Stimulated activated CD4-positive, alpha-beta T cell treated with anti-CD3 and anti-CD28 coated beads, Interleukin-15, amount 100 ng/mL, for 48 hours (primary cell): ENCODE results near the gene PTPN7.
A peak's percentile ranks its signal among the peaks of the same experiment; 100 is the strongest.
"Not testable (repeated sequence)": the region's sequence is repeated elsewhere in the genome, so short reads cannot be mapped to it uniquely, and the experiment has no call there.

ENCODE experiments used
- DNase-seq, 2 donors: peaks; one replicate each; pipeline ENCODE4 v3.0.0-alpha.2; 2020; ENCODE audit warnings: low read depth in 2 of 2

PTPN7 gene

DNA sequence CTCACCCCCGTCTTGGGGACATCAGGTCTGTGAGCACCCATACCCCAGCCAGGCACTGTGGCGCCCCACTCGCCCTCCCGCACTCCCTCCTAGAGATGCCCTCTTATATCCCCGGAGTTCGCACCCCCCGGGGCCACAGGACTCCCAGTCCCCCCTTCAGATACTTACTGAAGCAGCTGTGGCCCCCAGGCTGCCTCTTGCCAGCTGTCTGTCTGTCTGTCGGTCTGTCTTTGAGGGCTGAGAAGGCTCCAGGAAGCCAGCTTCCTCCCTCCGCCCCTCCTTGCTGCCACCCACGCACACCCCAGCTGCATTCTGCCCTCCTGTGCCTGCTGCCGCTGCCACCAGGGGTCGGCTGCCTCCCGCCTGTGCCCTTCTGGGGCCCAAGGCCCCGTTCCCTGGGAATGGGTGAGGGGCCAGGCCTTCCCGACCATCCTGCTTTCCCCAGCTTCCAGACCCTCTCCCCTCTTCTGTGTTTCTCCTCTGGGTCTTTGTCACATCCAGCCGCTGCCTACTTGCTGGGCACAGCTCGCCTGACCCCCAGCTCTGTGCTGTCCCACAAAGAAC is at the start of gene PTPN7:
TSS of gene PTPN7 (minus strand) at position 226 of the 564 bp plus-strand sequence. CDS start 1,200 bp downstream, outside the sequence.
- DNase-seq = peak; percentile 83 to 88

DNA sequence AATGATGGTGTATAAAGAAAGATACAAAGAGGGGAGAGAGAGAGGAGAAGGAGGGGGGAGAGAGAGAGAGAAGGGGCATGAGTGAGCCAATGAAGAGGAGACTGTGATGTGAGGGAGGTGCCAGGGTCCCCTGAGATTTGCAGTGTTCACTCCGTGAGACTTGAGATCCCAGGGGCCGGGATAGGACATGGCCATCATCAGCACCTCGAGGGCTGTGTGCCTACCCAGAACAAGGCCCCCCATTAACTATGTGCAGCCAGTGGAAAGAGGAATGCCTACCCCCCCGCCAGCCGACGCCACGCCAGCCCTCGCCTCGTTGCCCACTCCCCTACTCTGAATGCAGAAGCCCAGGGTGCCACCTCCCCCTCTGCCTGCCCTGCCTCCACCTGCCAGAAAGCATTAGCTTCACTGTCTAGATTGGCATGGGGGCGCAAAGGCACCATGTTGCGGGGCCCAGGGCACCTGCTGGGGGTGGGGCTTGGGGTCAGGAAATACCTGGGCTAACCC is 48.0 kb upstream of the PTPN7 start:
- DNase-seq = no peak

- no peak for DNase-seq
Measured at GRCh38 chr1:202207292-202207691, 46.9 kb upstream of the PTPN7 start.

DNA sequence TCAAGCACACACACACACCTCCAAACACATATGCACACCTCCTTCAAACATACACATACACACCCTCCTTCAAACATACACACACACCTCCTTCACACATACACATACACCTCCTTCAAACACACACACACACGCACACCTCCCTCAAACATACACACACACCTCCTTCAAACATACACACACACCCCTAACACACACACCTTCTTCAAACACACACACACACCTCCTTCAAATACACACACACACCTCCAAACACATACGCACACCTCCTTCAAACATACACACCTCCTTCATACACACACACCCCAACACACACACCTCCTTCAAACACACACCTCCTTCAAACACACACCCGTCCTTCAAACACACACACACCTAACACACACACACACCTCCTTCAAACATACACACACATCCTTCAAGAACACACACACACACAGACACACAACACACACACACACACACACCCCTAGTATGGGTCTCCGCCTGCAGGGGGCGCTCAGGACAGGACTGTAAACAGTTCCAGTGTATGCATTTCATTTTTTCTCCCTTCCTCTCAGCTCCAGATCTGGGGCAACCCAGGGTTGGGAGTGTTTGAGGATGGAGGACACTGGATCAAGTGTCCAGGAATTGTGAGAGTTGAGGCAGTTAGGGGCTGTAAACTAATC is 45.3 kb upstream of the PTPN7 start:
- peak in 1 of 2 donors; percentile 14 for DNase-seq

GRCh38 chr1:202204065-202204464 is 43.7 kb upstream of the PTPN7 start:
- DNase-seq = no peak

DNA sequence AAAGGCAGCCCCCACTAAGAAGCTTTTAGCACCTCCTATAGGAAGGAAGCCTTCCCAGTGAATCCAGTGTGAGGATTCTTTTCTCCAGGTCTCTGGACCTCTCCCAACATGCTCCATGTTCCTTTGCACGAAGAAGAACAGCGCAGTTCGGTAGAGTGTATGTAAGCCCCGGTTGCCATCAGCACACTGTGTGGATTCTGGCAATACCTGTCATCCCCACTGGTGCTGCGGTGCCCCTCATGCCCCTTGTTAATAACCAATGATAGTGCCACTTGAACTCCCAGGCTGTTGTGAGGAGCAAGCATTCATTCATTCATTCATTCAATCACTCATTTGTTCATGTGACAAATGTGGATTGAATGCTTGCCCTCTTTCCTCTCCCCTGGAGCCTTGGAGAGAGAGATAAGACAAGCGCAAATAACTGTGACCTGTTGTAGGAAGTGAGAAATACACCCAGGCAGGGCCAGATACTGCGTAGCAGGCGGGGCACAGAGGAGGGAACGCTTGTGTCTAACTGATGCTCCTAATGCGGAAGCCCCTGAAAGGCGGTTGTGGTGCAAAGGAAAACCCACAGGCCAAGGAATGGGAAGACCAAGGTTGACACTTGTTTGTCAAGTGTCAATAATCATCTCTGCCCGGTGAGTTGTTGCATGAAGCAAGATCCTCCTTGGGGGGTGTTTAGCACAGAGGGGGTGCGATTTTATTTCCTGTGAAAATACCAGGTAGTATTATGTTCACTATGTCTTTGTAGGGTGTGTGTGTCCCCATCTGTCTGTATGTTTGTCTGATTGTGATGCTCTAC is 43.0 kb upstream of the PTPN7 start:
- DNase-seq = no peak

- DNase-seq = no peak
Measured at GRCh38 chr1:202202500-202203168, 42.2 kb upstream of the PTPN7 start.

GRCh38 chr1:202201971-202202370 is 41.6 kb upstream of the PTPN7 start:
- no peak for DNase-seq

- DNase-seq = no peak
Measured at GRCh38 chr1:202201266-202201665, 40.9 kb upstream of the PTPN7 start.

- DNase-seq = no peak
Measured at GRCh38 chr1:202200669-202201068, 40.3 kb upstream of the PTPN7 start.

DNA sequence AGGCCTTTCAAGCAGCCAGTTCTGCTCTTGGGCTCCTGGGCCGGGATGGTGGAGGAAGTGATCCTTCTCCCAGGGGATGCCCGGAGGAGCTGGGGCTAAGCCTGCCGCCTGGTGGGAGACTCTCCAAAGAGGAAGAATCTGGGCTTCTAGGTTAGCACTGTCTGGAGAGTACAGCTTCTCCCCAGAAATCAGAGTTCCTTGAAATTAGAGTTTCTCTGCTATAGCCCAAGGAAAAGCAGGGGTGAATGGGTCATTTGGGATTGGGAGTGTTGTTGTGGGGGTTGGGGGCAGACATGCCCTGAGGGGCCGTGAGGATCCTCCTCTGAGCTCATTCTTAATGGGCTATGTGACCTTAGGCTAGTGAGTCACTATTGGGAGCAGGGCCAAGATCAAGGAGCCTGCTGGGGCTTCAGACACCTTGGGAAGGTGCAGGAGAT is 39.7 kb upstream of the PTPN7 start:
- no peak for DNase-seq

- DNase-seq = no peak
Measured at GRCh38 chr1:202199040-202199889, 38.9 kb upstream of the PTPN7 start.

DNA sequence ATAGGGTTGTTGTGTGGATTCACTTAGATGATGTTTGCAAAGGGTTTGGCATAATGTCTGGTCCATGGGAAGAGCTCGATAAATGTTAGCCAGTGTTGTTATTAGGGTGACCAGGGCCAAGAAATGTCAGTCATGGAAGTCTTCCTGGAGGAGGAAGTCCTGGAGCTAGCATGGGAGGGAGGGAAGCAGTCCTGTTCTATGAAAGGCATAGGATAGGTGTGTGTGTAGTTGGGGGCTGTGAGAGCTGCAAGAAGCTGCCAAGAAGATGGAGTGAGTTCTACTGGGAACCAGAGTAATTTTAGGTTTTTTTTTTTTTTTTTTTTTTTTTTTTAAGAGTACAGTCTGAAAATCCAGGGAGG is 37.9 kb upstream of the PTPN7 start:
- DNase-seq = no peak

GRCh38 chr1:202197653-202198365 is 37.4 kb upstream of the PTPN7 start:
- DNase-seq = no peak

- DNase-seq = no peak
Measured at GRCh38 chr1:202194328-202194648, 33.9 kb upstream of the PTPN7 start.

- DNase-seq = no peak
Measured at GRCh38 chr1:202193614-202194327, 33.4 kb upstream of the PTPN7 start, which contains the start of gene LGR6. LGR6 (plus strand) TSS chr1:202193799; CDS start chr1:202193990, 191 bp downstream.

DNA sequence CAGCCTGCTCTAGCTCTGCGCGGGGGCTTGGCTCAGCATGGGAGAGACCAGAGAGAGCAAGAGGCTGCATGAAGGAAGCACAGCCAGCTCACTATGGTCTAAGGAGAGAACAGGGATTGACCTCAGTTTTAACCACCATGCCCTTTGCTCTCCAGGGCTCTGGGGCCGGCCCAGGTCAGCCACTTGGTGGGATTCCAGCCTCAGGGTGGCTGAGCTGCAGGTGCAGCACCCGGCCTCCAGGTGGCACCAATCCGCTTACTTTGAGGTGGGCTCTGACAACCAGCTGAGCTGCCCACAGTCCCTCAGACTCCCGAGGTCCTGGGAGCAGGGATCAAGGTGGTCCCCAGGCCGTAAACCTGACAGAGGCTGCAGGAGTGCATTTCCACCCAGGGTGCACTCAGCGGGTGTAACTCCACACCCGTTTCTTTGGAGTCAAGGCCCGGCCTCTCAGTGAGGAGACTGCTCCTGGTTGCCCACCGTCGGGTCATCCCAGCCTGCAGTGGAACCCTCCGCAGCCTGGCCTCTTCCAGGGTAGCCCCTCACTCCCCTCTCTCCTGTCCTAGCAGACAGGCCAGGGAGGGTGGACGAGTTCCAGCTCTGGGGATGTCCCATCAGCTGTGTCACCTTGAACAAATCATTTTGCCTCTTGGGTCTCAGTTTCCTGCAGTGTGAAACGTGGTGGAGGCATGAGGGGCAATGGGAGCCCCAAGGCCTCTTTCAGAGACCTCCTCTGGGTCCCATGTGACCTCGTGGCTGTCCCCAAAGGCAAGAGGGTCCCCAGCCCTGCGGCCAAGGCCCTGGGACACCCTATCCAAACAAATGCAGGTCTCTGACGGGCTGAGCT is 32.6 kb upstream of the PTPN7 start:
- DNase-seq = peak; percentile 27 to 42

- DNase-seq = not testable (repeated sequence)
Measured at GRCh38 chr1:202191391-202191790, 31.0 kb upstream of the PTPN7 start.
